Measurements from ENCODE around the gene P2RY13.

Gene P2RY13

DNA sequence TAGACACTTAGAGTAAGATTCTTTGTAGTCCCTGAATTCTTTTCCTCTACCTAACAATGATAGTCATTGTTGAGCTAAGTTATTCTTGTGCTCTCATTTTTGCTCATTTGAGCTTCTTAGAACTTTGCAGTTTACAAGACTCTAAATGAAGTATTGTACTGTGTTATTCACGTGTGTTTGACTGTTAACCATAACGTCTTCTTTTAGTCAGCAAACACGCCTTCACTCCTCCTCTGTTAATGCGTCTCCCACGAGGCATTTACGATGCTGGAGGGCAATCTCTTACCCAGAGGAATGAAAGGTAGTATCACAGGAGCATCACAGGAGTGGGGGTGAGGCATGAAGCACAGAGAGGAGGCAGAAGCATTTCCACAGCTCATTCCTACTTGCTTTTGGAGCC lies 36.2 kb downstream of the P2RY13 start:
- no peak for DNase-seq (ENCODE audit: low read depth)

DNA sequence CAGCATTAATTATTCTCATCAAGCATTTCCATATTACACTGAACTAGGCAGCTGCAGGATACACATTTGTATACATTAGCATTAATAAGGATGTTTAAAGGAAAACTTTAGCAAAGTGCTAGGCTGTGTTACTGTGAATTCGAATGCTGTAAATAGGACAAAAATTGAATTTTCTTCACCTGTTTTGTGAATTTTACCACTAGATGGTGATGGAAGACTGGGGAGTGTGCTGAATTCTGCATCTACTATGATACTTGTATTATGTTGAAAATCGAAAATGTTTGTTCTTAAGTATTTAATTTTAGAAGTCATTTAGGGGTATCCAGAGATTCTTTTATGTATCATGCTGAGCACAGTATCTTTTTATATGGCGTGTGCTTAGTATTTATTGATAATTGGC lies 38.7 kb downstream of the P2RY13 start:
- no peak for DNase-seq (ENCODE audit: low read depth)

- DNase-seq (ENCODE audit: low read depth): no peak
Observed at GRCh38 chr3:151289445-151289844, 39.9 kb downstream of the P2RY13 start.

DNA sequence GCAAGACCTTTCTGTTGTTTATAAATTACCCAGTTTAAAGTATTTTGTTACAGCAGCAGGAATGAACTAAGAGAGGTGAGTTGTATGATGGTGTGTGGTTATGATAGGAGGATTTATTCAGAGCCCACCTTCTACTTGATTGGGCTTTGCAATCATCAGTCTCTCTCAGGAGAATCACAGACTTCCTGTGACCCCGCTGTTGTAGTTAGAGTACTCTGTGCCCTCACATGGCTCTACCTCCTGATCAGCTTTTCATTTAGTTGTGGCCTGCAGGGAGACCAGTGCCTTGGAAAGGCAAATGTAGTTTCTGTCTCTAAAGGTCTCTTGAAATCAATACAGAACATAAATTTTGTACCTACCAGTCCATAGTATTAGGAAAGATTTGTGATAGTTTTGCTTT lies 43.4 kb downstream of the P2RY13 start:
- no peak for DNase-seq (ENCODE audit: low read depth)

DNA sequence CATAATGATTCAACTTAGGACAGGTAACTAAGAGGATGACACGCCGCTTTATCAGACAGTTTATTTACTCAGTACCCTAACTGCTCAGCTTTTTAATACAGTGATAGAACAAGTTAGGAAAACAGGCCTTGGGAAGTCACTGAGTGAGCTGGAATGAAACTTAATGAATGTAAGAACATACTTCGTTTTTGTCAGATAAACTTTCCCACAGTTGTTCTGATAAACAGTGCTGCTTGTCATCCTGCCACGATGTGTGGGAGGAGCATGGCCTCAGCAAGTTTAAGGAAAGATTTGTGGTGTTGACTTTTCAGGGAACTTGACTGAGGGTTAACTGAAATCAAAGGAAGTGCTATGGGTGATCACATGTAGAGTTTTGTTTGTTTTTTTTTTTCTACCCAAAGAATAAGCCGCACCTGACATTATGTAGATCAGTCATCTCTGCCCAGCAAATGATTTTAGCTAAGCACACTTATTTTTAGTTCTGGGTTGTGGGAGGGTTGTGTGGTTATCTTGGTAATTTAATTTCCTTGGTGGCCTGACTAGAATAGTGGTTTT lies 45.4 kb downstream of the P2RY13 start:
- no peak for DNase-seq (ENCODE audit: low read depth)

DNA sequence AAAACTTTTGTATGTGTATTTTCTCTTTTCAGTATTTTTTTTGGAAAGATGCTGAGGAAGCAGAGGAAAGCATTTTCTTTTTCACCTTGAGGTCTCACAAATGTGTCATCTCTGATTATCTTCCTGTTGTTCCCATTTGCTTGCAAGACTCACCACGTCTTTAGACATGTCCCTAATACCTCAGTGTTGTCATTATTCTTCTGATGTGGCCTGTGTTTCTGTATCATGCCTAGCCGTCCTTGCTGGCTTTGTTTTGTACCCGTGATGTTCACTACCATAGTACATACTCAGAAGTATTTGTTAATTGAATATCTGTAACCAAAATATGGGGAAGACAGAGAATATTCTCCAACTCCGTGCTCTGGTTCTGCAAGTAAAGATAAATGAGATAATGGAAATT lies 46.0 kb downstream of the P2RY13 start:
- DNase-seq (ENCODE audit: low read depth): no peak

DNA sequence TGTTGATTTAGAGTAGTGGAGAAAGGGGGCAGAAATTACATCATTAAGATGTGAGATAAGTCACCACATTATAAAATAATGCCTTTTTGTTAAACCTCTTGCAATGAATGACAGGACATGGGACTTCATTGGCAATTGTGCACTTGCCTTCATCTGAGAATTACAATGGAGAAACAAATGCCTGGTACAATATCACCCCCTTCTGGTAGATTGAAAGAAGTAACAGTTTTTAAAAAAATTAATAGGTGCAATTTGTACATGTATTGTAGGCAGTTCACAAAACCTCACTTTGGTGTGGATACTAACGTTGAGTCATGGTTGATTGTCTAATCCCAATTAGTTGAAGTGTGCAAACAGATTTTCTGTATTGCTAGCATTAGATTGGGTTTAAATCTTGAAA lies 46.4 kb downstream of the P2RY13 start:
- DNase-seq (ENCODE audit: low read depth): no peak

- no peak for DNase-seq (ENCODE audit: low read depth)
Observed at GRCh38 chr3:151281671-151282324, 47.6 kb downstream of the P2RY13 start.

DNA sequence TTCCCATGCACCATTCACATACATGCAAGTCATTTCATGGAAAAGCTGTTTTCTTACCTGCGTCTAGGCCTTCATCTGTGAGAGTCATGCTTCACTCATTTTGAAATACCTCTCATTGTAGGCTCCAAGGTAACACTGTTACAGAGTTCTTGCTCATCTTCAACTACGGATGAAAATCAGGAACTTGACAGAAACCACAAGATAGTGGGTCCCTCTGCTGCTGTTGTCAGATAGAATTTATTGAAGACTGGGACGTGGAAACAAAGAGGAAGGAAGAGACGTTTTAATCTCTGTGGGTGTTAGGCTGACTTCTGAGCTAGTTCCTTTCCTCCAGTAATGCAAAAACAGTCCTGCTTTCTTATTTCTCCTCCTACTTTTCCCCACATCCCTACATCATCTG lies 51.1 kb downstream of the P2RY13 start, which contains the start of gene P2RY14:
Gene P2RY14, minus strand, starts transcription at position 313 of the 400 bp plus-strand sequence. CDS start 64,226 bp downstream, outside the sequence.
- no peak for DNase-seq (ENCODE audit: low read depth)

DNA sequence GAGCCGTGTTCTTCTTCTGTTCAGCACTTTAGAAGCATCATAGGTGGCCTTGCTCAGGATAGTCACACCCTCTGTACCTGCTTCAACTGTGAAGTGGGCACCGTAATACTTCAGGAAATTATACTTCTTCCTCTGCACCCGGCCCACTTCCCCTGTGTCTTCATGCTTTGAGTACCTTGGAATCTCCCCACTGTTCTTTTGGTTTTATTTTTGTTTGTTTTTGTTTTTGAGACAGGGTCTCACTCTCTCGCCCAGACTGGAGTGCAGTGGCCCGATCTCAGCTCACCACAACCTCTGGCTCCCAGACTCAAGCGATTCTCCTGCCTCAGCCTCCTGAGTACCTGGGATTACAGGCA lies 52.7 kb downstream of the P2RY13 start:
- no peak for DNase-seq (ENCODE audit: low read depth)

Data from GM04503 (cell line).